Thyroid gland (tissue), 4 donors: ENCODE results near the gene TIAL1.

Source experiments
- CTCF ChIP-seq, 6 experiments: fragments of 200-600 bp in 3 of 6; fragments of 450-650 bp in 3 of 6; sonication (generic) in 3 of 6; IDR thresholded peaks; one replicate each; pipeline ENCODE4 v1.5.1; 2016 to 2019; ENCODE audit warnings: antibody characterized with exemption in 6 of 6, mild to moderate bottlenecking in 2 of 6, inconsistent platforms in 1 of 6, moderate library complexity in 1 of 6
- POLR2A ChIP-seq, 2 donors: fragments of 450-650 bp; IDR thresholded peaks; one replicate each; pipeline ENCODE4 v1.6.1; 2017; ENCODE audit warnings: antibody characterized with exemption in 2 of 2, mild to moderate bottlenecking in 2 of 2, moderate library complexity in 1 of 2

- TF ChIP-seq CTCF (IDR thresholded peaks at IDR 0.05) (no peak), POLR2A (IDR thresholded peaks at IDR 0.05) (no peak)
These were observed 56.7 kb downstream of the TIAL1 start for GRCh38 chr10:119540038-119540437.
